Duodenal mucosa (tissue), 2 donors: Measurements from ENCODE around the gene COX5B.

Experiments used
- H3K27ac ChIP-seq: one replicate; pipeline ENCODE4 v1.7.0; 2013; ENCODE audit warnings: low read depth, low read length
- H3K27me3 ChIP-seq, 2 donors: one replicate each; pipeline ENCODE4 v1.7.0; 2013; ENCODE audit warnings: low read length in 2 of 2, control low read depth in 1 of 2; ENCODE audit not compliant: insufficient read depth in 2 of 2, control insufficient read depth in 1 of 2
- H3K36me3 ChIP-seq, 2 donors: one replicate each; pipeline ENCODE4 v1.7.0; 2013; ENCODE audit warnings: low read length in 2 of 2, control low read depth in 1 of 2; ENCODE audit not compliant: insufficient read depth in 2 of 2, control insufficient read depth in 1 of 2
- H3K4me1 ChIP-seq, 2 donors: one replicate each; pipeline ENCODE4 v1.7.0; 2013; ENCODE audit warnings: low read length in 2 of 2, control low read depth in 1 of 2; ENCODE audit not compliant: insufficient read depth in 2 of 2, control insufficient read depth in 1 of 2
- H3K4me3 ChIP-seq, 2 donors: one replicate each; pipeline ENCODE4 v1.7.0; 2013; ENCODE audit warnings: low read length in 2 of 2, low read depth in 1 of 2
- H3K9ac ChIP-seq, 2 donors: one replicate each; pipeline ENCODE4 v1.7.0; 2013; ENCODE audit warnings: low read length in 2 of 2, low read depth in 1 of 2
- H3K9me3 ChIP-seq, 2 donors: one replicate each; pipeline ENCODE4 v1.7.0; 2013; ENCODE audit warnings: low read length in 2 of 2, control low read depth in 1 of 2; ENCODE audit not compliant: control insufficient read depth in 1 of 2

The COX5B gene

GRCh38 chr2:97653874-97654273, 8.0 kb downstream of the COX5B start:
- no peak overlapping the region for H3K27ac ChIP-seq
- H3K4me3 ChIP-seq: no peak overlapping the region
- H3K27me3 ChIP-seq: no peaks in the 10 kb centered on the region
- H3K9ac ChIP-seq: no peak overlapping the region
- peaks cover 9 to 14% of the 10 kb centered on the region in 2 donors for H3K4me1 ChIP-seq
- H3K36me3 ChIP-seq: peaks cover 19 to 49% of the 10 kb centered on the region in 2 donors
- H3K9me3 ChIP-seq: no peaks in the 10 kb centered on the region

- Histone ChIP-seq H3K4me1 (peaks cover 6 to 9% of the 10 kb centered on the region in 2 donors), H3K27ac (no peak overlapping the region), H3K27me3 (no peaks in the 10 kb centered on the region), H3K4me3 (no peak overlapping the region), H3K9ac (no peak overlapping the region), H3K36me3 (peaks cover 23 to 49% of the 10 kb centered on the region in 2 donors), H3K9me3 (no peaks in the 10 kb centered on the region)
These were observed 8.4 kb downstream of the COX5B start for GRCh38 chr2:97654309-97654708.

- Histone ChIP-seq H3K4me3 (no peak overlapping the region), H3K36me3 (peaks cover 24 to 54% of the 10 kb centered on the region in 2 donors), H3K9ac (no peak overlapping the region), H3K27ac (no peak overlapping the region), H3K27me3 (no peaks in the 10 kb centered on the region), H3K4me1 (peaks cover 2 to 7% of the 10 kb centered on the region in 2 donors), H3K9me3 (no peaks in the 10 kb centered on the region)
These were observed 8.9 kb downstream of the COX5B start for GRCh38 chr2:97654791-97655190.

- H3K36me3 ChIP-seq: peaks cover 24 to 63% of the 10 kb centered on the region in 2 donors
These were observed 10.4 kb downstream of the COX5B start for GRCh38 chr2:97656129-97656755.

GRCh38 chr2:97656905-97657587, 11.2 kb downstream of the COX5B start:
- H3K36me3 ChIP-seq: peaks cover 24 to 68% of the 10 kb centered on the region in 2 donors
- H3K4me1 ChIP-seq: peaks cover 8 to 9% of the 10 kb centered on the region in 2 donors
- H3K27ac ChIP-seq: no peak overlapping the region
- H3K27me3 ChIP-seq: no peaks in the 10 kb centered on the region
- no peak overlapping the region for H3K9ac ChIP-seq
- no peak overlapping the region for H3K4me3 ChIP-seq
- H3K9me3 ChIP-seq: no peaks in the 10 kb centered on the region

More at GRCh38 chr2:97656129-97656755, 10.4 kb downstream of the COX5B start:
- H3K9ac ChIP-seq: no peak overlapping the region
- H3K9me3 ChIP-seq: no peaks in the 10 kb centered on the region
- no peaks in the 10 kb centered on the region for H3K27me3 ChIP-seq
- H3K27ac ChIP-seq: no peak overlapping the region
- peaks cover 1% of the 10 kb centered on the region in 2 donors for H3K4me1 ChIP-seq
- H3K4me3 ChIP-seq: no peak overlapping the region

GRCh38 chr2:97657986-97658690, 12.3 kb downstream of the COX5B start:
- no peak overlapping the region for H3K9ac ChIP-seq
- H3K9me3 ChIP-seq: no peaks in the 10 kb centered on the region
- H3K27ac ChIP-seq: no peak overlapping the region
- H3K4me3 ChIP-seq: no peak overlapping the region
- peaks cover 24 to 68% of the 10 kb centered on the region in 2 donors for H3K36me3 ChIP-seq
- no peaks in the 10 kb centered on the region for H3K27me3 ChIP-seq
- peaks cover 19 to 20% of the 10 kb centered on the region in 2 donors for H3K4me1 ChIP-seq

GRCh38 chr2:97658691-97659157, 12.9 kb downstream of the COX5B start:
- Histone ChIP-seq H3K4me3 (no peak overlapping the region), H3K9ac (no peak overlapping the region), H3K27ac (no peak overlapping the region), H3K9me3 (no peaks in the 10 kb centered on the region), H3K4me1 (peaks cover 20% of the 10 kb centered on the region in 2 donors), H3K27me3 (no peaks in the 10 kb centered on the region), H3K36me3 (peaks cover 24 to 68% of the 10 kb centered on the region in 2 donors)

GRCh38 chr2:97659256-97660043, 13.6 kb downstream of the COX5B start:
- Histone ChIP-seq H3K27ac (no peak overlapping the region), H3K27me3 (no peaks in the 10 kb centered on the region), H3K9me3 (no peaks in the 10 kb centered on the region), H3K9ac (no peak overlapping the region), H3K4me3 (no peak overlapping the region), H3K4me1 (peaks cover 20% of the 10 kb centered on the region in 2 donors), H3K36me3 (peaks cover 24 to 65% of the 10 kb centered on the region in 2 donors)

GRCh38 chr2:97660044-97660774, 14.3 kb downstream of the COX5B start:
- Histone ChIP-seq H3K27ac (no peak overlapping the region), H3K9ac (no peak overlapping the region), H3K36me3 (peaks cover 24 to 58% of the 10 kb centered on the region in 2 donors), H3K4me3 (no peak overlapping the region), H3K27me3 (no peaks in the 10 kb centered on the region), H3K9me3 (no peaks in the 10 kb centered on the region), H3K4me1 (peaks cover 20 to 26% of the 10 kb centered on the region in 2 donors)
